ENCODE results near the gene SLC25A26.
"Not testable (repeated sequence)": the region's sequence is repeated elsewhere in the genome, so short reads cannot be mapped to it uniquely, and the experiment has no call there.

- not testable (repeated sequence) for TF ChIP-seq SUZ12 (IDR thresholded peaks at IDR 0.05; ENCODE audit: extremely low read depth, insufficient read depth, insufficient read length); YY1 (IDR thresholded peaks at IDR 0.05; ENCODE audit: insufficient read depth, insufficient read length); ZNF274 (IDR thresholded peaks at IDR 0.05; ENCODE audit: low read depth, low read length)
These were observed 54.0 kb downstream of the SLC25A26 start for GRCh38 chr3:66274837-66275236.
